Fibroblast of peridontal ligament (primary cell): Measurements from ENCODE around the gene BEST1.

Experiments
- DNase-seq: peaks from one replicate; pipeline ENCODE4 v3.0.0-alpha.2; 2010; ENCODE audit errors: extremely low read depth

Gene BEST1

DNA sequence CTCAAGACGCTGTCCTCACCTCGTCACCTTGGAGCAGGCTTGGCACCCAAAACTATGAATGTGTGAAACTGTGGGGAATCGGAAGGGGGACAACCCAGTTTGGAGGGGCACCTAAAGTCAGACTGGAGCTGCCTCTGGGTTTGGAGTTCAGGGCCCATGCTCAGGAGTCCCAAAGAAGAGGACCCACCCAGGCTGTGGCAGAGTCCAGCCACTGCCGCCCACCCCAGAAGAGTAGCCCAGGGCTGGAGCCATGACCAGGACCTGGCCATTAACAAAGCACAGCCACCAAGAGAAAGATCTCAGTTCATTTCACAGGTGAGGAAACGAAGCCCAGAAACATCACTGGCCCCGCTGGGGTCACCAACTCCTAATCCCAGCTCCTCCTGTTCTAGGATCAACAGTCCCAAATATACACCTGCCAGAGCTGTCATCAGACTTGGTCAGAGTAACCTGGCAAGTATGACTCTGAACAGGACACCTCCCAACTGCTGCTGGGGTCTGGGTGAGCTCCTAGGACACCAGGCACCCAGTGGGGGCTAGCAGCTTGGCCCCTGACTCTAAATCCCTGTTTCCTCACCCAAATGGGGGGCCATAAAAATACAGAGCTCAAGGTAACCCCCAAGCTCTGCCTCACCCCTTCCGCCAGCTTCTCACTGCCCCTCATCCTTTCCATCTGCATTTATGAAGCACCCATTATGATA is 35.5 kb upstream of the BEST1 start:
- DNase-seq: no peak

DNA sequence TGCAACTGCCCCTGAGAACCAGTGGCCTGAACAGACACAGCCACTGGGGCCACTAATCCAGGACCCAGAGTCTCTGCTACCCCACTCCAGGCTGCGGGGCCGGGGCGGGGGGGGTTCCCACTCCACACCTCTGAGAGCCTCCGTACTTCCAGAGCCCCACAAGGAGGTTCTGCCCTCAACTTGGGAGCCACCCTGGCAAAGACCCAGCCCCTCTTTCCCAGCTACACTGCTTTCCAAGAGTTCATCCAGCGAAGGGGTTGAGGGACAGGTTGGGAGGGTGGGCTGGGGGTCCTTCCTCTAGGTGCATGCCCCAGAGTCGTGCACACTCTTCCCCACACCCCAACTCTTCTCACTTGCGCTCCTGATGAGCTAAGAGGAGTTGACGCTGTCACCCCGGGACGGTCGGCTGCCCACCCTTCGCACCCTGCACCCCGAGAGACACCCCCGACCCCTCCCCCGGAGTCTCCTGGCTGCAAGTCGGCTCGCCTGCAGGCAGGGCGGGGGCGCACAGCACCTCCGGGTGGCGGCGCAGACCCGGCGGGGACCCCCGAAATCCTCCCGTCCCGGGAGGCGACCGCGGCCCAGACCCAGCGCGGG is 33.3 kb upstream of the BEST1 start:
- DNase-seq: no peak

DNA sequence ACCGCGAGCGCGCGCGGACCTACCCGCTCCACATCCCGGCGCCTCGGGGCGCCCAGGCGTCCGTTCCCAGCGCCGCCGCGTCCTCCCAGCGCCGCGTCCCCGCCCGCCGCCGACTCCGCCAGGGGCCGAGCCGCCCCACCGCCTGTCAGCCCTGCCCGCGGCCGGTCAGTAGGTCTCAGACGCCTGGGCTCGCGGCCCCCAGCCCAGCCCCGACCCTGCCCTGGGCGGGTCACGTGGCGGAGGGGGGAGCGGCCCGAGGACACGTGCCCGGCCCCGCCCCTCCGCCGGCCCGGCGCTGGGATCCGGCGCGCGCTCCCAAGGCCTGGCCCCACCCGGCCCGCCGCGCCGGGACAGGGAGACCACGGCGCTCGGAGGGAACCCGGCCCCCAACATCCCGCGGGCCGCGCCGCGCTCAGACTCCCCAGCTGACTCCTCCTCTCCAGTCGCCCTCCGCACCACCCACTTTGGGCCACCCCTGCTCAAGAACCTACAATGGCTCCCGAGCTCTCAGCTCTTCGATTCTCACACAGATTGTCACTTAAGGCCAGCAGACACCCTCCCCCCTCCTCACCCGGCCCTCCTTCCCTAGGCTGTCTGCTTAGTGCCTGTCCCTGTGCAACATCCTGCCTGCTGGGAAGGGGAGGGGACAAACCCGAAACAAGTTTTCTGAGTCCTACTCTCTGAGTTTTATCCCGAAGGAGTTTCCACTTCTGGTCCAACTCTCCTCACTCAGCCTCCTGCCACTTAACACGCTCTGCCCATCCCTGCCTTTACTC is 32.6 kb upstream of the BEST1 start, which contains the start of gene RAB3IL1:
RAB3IL1 (minus strand) TSS at position 233 of the 776 bp plus-strand sequence; CDS start at position 34, 199 bp downstream.
- DNase-seq: peak; percentile 26

DNA sequence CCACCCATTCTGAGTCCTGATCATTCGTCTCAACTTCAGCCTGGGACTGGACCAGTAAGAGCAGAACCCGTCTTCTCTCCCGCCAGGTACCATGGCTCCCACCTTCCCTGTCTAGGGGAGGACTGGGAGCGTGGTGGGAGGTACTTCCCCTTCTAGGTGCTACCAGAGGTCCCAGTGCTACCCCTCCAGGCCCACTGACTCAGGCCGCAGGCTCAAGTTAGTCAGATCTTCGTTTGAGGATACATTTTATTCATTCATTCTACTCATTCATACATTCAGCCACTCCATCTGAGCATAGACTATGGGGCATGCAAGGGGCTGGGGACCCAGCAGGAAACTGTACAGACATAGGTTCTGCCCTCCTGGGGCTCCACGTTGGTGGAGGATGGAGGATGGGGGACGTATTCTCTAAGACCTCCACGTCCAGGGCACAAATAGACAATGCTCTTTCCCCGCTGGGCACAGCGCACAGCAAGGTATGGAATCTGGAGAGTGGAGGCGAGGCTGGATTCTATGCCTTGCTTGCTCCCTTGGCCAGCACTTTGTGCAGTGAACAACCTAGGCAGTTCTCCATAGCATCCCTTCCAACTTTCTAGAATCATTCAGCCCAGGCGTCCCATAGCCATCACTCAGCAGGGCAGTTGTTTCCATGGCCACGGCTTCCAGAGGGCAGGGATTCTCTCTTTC is 31.8 kb upstream of the BEST1 start:
- no peak for DNase-seq

DNA sequence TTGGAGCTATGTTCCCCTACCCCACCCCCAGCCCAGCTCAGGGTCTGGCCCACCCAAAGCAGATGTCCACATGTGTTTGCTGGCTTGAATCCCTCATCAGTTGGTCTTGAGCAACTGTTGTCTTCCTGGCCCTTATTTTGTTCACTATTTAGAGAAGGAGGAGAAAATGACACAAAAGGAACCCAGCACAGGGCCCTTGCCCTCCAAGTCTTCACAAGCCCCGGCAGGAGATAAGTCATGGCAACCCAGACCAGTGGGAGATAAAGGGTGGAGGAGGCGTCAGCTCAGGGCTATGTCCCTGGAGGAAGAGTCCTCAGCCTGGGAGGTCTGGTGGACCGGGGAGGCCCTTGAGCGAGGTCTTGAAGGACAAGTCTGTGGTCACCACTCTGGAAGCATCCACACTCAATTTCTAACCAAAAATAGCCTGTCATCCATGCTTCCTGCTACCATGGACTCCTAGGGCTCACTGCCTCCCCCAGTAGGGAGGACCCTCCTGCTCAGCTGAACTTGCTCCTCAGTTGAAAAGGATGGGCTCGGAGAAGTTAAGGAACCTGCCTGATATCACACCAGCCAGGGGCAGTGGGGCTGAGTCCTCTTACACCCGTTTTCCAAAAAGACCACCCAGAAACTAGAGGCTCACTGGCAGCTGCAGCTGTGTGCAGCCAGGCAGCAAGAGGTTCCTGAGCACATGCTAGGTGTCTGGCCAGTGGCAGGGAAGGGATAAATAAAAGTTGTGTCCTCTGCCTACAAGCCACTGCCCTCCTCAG is 31.0 kb upstream of the BEST1 start:
- DNase-seq: no peak

DNA sequence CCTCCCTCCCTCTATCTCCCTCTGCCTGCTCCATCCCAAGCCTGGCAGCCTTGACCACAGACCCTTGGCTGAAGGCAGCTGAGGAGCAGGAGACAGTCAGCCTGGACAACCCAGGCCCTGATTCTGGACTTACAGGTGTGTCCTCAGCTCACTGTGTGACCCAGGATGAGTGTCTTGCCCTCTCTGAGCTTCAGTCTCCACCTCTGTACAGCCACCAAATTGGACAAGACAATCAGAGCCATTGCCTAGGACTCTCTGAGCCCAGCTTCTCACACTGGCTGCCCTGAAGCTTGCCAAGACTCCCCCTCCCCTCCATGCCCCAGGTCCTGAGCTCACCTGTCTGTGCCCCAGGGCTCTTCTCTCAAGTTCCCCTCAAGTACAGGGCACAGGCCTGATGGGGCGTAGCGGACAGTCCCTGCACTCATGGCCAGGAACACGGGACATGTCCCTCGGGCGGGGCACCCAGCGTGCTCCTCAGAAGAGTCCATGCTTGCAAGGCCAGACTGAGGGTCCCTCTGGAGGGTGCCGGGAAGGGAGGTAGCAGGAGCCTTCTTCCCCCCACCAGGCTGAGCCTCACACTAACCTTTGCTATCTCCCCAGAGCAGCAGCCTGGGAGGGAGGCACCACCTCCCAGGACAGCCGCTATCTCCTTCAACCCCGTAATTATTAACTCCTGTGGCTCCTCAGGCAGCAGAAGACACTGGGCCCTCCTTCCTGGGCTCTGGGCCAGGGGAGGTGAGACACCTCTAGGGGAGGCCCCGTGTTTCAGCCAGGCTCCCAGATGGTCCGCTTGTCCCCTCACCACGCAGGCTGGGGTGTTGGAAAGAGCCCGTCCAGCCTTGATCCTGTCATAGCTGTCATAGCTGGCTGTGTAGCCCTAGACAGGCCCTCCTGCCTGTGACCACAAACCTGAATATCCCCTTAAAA is 30.2 kb upstream of the BEST1 start:
- DNase-seq: no peak

DNA sequence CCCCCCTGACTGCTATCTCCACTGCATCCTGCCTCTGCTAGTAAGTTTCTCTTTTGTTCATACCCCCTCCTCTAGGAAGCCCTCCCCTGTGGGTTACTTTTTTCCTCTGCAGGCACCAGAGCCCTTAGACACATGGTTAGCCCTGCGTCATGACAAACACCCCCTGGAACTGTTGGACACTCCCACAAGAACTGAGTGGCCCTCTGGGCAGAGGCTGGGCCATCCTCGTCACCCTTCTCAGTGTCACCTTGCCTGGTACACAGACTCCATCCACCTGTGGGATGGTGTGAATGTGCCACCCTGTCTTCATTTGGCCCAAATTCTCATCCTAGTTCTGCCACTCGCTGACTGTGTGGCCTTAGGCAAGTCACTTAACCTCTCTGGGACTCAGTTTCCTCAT is 28.7 kb upstream of the BEST1 start:
- DNase-seq: no peak

DNA sequence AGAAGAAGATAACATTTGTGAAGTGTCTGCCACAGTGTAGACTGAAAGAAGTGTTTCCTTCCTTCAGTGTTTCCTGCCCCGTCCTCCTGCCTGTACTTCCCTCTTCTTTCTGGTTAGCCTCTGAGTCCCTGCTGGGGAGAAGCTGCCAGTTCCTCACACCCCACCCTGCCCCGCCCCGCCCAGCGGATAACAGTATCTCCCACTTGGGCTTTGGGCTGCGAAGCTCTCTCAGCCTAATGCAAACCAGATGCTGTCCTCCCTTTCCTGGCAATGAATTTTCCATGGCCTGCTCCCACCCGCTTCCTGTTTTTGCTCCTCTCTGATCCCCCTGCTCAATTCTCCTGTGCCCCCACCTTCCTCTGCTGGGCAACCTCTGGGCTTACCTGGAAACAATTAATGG is 27.6 kb upstream of the BEST1 start:
- DNase-seq: peak; percentile 87

DNA sequence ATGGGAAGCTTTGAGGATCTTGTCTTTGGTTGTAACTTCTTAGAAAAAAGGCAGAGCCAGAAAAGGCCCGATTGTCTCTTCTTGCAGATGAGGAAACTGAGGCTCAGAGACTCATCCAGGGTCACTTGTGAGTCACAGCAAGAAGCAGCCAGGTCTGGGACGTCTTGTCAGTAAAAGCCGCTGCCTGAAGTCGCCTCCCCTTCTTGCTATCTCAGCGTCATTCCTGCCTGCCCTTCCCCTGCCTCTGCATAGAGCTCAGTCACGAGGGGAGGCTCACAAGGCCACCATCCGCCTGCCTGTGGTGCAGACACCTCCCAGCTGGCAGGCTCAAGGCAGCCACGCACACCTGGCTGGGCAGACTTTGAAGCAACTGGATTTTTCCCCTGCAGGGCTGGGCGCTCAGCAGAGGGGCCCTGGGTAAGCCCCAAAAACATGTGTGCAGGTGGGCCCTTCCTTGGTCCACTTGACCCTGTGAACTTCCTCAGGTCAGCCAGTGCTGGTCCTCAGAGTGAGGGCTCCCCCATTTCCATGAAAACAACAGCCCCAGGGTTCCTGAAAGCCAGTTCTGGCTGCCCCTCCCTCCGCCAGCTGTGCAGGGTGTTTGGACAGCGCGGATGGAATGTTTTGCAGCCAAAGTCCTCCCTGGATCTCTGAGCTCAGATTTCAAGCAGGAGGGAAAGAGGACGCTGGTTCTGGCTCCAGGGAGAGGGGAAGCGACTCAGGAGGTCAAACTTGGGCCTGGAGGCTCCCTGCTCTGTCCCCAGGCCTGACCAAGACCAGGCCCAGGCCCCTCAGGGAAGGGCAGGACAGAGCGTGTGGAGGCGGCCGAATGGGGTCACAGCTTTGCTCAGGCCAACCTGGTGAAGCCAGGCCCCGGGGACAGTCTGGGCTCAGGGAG is 26.7 kb upstream of the BEST1 start:
- peak; percentile 73 for DNase-seq

DNA sequence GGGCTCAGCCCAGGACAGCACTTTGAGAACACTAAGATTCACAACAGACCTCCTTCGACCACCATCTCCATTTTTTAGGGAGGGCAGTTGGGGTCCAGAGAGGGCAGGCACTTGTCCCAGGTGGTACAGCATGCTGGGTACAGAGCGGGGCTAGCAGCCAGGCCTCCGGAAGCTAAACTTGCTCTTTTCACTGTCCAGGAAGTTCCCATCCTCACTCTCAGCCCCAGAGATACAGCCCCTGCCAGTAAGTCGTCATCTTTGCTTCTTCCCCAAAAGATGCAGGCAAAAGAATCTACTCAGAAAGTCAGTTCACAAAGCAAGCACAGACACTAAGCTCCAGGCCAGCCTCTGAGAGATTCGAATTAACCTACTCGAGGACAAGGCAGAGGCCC is 26.1 kb upstream of the BEST1 start:
- no peak for DNase-seq

DNA sequence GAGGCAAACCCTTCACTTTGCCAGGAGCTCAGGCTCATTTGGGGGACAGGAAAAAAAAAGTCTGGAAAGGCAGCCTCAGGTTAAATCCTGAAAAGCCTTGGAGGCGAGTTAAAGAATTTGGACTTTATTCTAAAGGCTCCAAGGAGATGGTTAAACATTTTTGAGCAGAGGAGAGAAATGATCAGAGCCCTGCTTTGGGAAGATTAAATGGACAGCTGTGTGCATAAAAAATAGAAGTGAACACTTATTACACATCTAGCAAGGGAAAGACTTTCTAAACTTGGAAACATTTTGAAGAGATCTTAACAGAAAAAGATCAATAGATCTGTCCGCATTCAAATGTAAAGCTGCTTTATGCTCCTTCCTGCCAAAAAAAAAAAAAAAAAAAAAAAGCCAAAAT is 24.4 kb upstream of the BEST1 start:
- DNase-seq: no peak

DNA sequence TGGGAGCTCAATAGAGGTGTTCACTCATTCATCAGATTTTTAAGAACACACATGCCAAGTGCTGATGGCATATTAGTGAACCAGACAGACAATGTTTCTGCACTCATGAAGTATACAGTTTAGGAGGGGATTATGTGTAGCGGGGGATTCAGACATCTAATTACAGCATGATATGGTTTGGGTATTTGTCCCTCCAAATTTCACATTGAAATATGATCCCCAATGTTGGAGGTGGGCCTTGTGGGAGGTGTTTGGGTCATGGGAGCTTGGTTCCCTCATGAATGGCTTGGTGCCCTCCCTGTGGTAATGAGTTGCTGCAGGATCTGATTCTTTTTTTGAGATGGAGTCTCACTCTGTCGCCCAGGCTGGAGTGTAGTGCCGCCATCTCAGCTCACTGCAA is 23.9 kb upstream of the BEST1 start:
- DNase-seq: no peak

DNA sequence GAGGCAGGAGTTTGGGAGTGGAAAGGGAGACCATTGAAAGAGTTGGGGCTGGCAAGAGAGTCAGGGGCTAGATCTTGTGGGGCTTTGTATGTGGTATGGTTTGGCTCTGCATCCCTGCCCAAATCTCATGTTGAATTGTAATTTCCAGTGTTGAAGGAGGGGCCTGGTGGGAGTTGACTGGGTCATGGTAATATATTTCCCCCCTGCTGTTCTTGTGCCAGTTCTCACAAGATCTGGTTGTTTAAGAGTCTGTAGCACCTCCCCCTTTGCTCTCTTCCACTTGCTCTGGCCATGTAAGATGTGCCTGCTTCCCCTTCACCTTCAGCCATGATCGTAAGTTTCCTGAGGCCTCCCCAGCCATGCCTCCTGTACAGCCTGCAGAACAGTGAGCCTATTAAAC is 22.6 kb upstream of the BEST1 start:
- DNase-seq: no peak

DNA sequence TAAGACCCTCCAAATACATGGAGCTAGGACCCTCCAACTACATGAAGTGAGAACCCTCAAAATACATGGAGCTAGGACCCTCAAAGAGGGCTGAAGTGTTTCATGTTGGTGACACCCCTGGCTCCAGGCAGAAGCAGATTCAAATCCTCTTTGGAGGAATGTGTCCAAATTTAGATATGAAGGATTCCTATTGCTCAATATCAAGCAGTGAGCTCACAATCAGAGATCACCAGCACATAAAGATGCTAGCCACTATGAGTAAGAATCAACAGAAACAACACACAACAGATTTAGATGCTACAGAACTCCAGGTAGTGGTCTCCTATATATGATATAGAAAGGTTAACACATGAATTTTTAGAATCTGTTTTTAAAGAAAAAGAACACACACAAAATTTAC is 21.5 kb upstream of the BEST1 start:
- peak; percentile 50 for DNase-seq

DNA sequence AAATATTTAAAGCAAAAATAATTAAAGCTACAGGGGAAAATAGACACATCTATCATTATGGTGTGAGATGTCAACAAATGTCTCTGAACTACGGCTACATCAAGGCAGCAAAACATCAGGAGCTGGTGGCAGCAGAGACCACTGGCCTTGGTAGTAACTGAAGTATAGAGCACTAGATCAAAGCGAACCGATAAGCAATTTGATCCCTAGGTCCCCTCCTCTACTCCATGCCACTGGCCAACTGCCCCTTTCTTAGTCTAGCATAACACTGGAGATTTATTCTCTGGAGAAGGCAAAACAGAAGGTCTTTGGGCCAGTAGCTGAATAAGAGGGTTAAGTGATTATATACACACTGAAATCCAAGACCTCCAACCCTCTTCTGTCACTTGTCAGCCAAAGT is 19.2 kb upstream of the BEST1 start:
- no peak for DNase-seq

DNA sequence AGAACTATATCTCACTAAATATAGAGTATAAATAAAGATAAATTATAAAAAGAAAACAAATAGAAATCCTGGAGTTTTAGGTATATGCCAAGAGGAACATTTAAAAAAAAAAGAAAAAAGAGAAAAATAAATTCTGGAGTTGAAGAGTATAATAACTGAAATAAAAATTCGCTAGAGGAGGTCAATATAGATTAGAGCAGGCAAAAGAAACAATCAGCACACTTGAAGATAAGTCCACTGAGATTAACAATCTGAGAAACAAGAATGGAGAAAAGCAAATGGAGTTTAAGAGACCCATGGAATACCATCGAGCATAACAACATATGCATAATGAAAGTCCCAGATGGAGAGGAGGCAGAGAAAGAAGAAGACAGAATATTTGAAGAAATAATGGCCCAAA is 14.3 kb upstream of the BEST1 start:
- DNase-seq: no peak

DNA sequence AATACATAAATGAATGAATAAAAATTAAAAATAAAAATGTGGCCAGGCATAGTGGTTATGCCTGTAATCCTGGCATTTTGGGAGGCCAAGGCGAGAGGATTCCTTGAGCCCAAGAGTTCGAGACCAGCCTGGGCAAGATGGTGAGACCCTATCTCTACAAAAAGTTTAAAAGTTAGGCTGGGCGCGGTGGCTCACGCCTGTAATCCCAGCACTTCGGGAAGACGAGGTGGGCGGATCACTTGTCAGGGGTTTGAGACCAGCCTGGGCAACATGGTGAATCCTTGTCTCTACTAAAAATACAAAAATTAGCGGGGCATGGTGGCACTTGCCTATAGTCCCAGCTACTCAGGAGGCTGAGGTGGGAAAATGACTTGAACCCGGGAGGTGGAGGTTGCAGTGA is 9.7 kb upstream of the BEST1 start:
- DNase-seq: no peak

DNA sequence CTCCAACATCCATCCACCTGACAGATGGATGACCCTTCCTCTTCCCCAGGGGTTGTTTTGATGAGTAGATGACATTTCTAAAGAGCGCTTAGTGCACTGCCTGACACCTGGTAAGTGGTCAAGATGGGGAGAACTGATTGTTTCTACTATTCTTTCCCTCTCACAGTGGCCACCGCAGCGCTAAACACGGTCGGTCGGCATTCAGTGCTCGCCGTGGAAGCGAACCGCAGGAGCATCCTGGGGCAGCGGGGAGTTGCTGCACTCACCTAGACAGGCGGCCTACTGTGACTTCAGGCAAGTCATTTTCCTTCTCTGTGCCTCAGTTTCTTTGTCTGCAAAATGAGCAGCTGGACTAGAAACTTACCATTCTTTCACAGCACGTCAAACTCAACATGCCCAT is 5.0 kb upstream of the BEST1 start:
- no peak for DNase-seq

DNA sequence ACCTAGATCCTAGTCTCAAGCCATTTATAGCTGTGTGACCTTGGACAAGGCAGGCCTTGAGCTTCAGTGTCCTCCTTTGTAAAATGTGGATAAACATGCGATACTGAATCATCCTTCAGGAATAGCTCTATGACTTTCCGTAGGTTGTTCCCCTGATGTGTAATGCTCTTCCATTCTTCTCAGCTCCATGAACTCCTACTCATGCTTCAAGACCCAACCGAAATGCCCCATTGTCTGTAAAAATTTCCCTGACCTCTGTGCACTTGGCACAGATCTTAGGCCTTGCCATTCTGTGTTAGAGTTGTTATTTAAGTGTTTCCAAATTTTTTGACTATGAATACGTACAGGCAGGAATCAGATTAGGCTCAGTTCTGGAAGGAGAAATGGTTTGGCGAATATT is 3.3 kb upstream of the BEST1 start:
- DNase-seq: no peak
